AG09319 (cell line): ENCODE results near the gene RNF8.
A peak's percentile ranks its signal among the peaks of the same experiment; 100 is the strongest.

Experiments used
- DNase-seq: peaks from one replicate; pipeline ENCODE4 v3.0.0-alpha.2; 2010; ENCODE audit warnings: low read depth; ENCODE audit errors: extremely low read depth
- TF ChIP-seq, protein P1 (sequence below): IDR thresholded peaks from 2 replicates; pipeline ENCODE4 v1.5.1; 2011; ENCODE audit warnings: low read depth, mild to moderate bottlenecking, inconsistent platforms, low read length, moderate library complexity

RNF8 gene

DNA sequence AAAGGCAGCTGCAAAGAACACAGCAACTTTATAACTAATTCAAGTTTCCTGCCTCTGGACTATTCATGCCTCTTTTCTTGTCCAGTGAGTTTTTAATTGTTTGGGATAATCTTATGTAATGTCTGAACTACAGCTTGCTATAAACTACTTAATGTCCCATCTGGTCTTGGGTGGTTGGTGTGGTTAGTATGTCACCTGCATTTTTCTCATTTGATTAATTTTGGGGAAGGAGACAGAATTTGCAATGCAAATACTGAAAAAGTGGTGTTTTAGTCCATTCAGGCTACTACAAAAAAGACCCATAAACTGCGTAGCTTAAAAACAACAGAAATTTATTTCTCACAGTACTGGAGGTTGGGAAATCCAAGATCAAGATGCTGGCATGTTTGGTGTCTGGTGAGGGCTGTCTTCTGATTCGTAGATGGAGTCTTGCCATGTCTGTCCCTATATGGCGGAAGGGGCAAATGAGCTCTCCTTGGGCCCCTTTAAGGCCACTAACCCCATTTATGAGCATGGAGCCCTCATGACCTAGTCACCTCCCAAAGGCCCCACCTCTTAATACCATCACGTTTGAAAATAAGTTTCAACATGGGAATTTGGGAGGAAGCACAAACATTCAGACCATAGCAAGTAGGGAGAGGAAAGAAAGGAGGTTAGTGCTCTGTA is 22.4 kb downstream of the RNF8 start:
- TF ChIP-seq, protein P1, sequence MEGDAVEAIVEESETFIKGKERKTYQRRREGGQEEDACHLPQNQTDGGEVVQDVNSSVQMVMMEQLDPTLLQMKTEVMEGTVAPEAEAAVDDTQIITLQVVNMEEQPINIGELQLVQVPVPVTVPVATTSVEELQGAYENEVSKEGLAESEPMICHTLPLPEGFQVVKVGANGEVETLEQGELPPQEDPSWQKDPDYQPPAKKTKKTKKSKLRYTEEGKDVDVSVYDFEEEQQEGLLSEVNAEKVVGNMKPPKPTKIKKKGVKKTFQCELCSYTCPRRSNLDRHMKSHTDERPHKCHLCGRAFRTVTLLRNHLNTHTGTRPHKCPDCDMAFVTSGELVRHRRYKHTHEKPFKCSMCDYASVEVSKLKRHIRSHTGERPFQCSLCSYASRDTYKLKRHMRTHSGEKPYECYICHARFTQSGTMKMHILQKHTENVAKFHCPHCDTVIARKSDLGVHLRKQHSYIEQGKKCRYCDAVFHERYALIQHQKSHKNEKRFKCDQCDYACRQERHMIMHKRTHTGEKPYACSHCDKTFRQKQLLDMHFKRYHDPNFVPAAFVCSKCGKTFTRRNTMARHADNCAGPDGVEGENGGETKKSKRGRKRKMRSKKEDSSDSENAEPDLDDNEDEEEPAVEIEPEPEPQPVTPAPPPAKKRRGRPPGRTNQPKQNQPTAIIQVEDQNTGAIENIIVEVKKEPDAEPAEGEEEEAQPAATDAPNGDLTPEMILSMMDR: no peak
- DNase-seq: no peak

DNA sequence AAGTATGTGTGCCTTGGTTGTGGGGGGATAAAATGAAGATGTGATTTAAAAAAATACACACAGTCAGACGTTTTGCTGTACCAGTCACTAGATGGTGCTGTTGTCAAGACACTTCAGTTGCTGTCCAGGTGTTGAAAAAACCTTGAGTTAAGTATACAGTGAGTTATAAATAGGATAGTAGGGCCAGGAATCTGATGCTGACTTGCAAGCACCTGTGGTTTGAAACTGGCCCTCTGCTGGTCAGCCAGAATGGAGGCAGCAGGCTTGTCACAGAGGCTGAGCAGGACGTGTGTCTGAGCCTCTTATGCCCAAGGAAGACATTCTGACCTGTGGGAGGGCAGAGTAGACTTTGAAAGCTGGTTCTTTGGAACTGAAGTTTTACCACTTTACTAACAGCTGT is 27.8 kb downstream of the RNF8 start:
- TF ChIP-seq, protein P1: peak; percentile 36
- DNase-seq: no peak

DNA sequence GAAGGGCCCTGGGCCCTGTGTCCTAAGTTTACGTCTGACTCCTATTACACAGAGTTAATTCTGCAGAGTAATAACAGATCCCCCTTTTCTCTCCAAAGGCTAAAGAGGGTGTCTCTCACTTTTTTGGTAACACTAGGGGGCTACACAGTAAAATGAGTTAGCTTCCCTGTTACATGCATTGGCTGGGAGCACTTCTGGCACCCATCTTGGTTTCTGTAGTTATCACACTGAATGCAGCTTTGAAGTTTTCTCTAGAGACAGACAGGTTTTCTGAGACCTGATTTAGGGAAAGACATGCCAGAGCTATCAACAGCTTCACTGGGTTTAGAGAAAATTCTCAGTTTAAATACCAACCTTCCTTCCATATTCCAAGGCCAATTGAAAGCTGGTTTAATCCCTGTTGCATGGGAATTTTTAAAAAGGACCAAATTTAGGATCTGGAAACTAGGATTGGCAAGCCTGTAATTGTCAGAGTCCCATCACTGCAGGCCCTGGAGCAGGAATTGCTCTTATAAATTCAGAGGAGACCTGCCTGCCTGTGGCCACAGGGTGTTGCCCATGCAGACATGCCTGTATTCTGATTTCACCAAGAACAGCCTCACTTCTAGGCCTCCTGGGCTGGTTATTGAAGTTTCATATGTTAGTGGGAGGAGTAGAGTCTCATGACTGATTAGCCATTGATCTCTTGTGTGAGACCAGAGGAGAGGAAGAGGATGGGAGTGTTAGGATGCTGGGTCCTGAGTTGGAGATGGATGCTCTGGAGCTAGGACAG is 29.4 kb downstream of the RNF8 start:
- TF ChIP-seq, protein P1: no peak
- no peak for DNase-seq

DNA sequence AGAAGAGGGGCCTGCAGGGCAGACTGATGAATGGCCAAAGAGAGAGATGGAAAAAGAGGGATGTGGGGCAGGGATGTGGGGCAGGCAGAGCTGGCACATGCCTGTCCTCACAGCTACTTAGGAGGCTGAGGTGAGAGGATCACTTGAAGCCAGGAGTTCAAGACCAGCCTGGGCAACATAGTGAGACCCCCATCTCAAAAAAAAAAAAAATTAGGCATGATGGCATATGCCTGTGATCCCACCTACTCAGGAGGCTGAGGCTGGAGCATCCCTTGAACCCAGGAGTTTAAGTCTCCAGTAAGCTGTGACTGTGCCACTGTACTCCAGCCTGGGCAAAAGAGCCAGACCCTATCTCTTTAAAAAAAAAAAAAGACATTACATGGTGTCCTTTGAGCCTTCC is 34.8 kb downstream of the RNF8 start:
- TF ChIP-seq, protein P1: no peak

DNA sequence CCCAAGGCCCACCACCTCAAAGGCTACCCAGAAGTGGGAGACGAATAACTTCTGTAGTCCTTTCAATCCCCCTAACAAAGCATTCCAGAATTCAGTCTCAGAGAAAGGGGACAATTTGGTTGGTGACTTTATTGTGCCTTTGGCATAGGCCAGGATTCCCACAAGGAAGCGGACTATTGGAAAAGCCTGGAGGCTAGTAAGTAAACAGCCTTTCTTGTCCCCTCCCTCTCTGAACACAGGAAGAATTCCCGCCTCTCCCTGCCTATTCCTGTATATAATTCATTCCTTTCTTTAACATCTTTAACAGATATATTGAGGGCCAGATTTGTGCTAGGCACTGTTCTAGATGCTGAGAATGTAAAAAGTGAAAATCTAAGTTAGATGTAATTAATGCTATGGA is 36.1 kb downstream of the RNF8 start:
- TF ChIP-seq, protein P1: no peak
- DNase-seq: no peak

More for the DNA sequence above, 34.8 kb downstream of the RNF8 start:
- DNase-seq: no peak

DNA sequence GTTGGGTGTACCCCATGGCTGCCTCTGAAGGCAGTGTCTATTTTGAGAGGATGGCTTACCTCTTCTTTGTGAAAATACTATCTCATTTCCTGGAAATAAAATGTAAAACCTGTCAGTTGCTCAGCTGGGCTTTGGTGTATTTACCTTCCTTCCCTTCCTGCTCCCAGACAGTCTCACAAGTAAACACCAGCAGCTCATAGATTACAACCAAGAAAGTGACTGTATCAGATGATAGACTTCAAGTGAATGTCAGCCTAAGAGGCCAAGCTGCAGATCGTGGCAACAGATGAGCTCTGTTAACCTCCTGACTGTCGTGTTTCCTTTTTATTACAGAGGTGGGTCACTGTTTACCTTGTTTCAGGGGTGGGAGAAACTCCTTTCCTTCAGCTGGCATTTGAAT is 37.3 kb downstream of the RNF8 start:
- no peak for DNase-seq
- TF ChIP-seq, protein P1: no peak

DNA sequence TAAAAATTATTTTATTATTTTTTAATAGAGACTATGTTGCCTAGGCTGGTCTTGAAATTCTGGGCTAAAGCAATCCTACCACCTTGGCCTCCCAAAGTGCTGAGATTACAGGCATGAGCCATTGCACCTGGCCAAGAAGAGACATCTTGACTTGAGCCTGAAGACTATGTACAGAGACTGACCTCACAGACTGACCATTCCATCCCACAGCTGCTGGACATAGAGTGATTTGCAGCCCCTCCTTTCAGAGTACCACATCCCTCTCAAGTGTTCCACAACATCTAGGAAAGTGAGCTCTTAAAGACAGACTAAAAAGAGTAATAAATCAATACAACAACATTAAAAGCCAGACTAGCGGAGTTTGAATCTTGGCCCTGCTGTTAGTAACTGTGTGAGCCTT is 39.0 kb downstream of the RNF8 start:
- TF ChIP-seq, protein P1: no peak
- no peak for DNase-seq
